ENCODE measurements around the gene WASHC2A. TPM values are rescaled to one million over a fixed set of nuclear protein-coding genes. Genes with fewer than 3 reads are reported as not detected.
"Not testable (repeated sequence)": the region's sequence is repeated elsewhere in the genome, so short reads cannot be mapped to it uniquely, and the experiment has no call there.

The WASHC2A gene, protein sequence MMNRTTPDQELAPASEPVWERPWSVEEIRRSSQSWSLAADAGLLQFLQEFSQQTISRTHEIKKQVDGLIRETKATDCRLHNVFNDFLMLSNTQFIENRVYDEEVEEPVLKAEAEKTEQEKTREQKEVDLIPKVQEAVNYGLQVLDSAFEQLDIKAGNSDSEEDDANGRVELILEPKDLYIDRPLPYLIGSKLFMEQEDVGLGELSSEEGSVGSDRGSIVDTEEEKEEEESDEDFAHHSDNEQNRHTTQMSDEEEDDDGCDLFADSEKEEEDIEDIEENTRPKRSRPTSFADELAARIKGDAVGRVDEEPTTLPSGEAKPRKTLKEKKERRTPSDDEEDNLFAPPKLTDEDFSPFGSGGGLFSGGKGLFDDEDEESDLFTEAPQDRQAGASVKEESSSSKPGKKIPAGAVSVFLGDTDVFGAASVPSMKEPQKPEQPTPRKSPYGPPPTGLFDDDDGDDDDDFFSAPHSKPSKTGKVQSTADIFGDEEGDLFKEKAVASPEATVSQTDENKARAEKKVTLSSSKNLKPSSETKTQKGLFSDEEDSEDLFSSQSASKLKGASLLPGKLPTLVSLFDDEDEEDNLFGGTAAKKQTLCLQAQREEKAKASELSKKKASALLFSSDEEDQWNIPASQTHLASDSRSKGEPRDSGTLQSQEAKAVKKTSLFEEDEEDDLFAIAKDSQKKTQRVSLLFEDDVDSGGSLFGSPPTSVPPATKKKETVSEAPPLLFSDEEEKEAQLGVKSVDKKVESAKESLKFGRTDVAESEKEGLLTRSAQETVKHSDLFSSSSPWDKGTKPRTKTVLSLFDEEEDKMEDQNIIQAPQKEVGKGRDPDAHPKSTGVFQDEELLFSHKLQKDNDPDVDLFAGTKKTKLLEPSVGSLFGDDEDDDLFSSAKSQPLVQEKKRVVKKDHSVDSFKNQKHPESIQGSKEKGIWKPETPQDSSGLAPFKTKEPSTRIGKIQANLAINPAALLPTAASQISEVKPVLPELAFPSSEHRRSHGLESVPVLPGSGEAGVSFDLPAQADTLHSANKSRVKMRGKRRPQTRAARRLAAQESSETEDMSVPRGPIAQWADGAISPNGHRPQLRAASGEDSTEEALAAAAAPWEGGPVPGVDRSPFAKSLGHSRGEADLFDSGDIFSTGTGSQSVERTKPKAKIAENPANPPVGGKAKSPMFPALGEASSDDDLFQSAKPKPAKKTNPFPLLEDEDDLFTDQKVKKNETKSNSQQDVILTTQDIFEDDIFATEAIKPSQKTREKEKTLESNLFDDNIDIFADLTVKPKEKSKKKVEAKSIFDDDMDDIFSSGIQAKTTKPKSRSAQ (N-terminal part only)
- total RNA-seq (28.6 TPM), polyA plus RNA-seq (32.2 TPM)
- long read RNA-seq, donor 1, partial matches to known transcripts = 0 of 1 reads
- long read RNA-seq, donor 1, other reads (novel, unspliced or antisense) = 0 of 1 reads
- long read RNA-seq, donor 2 = 0 reads
- long read RNA-seq, donor 3, full-length matches to known transcripts = 3 of 3 reads
- long read RNA-seq, donor 3, partial matches to known transcripts = 0 of 3 reads
- long read RNA-seq, donor 3, other reads (novel, unspliced or antisense) = 0 of 3 reads
- long read RNA-seq, donor 4 = 0 reads
- long read RNA-seq, donor 5, full-length matches to known transcripts = 1 of 1 reads
- long read RNA-seq, donor 5, partial matches to known transcripts = 0 of 1 reads
- long read RNA-seq, donor 5, other reads (novel, unspliced or antisense) = 0 of 1 reads
- long read RNA-seq, donor 6, full-length matches to known transcripts = 1 of 1 reads
- long read RNA-seq, donor 6, partial matches to known transcripts = 0 of 1 reads
- long read RNA-seq, donor 6, other reads (novel, unspliced or antisense) = 0 of 1 reads
- long read RNA-seq, donor 7, full-length matches to known transcripts = 3 of 14 reads
- long read RNA-seq, donor 7, partial matches to known transcripts = 11 of 14 reads
- long read RNA-seq, donor 7, other reads (novel, unspliced or antisense) = 0 of 14 reads
- long read RNA-seq, donor 8, full-length matches to known transcripts = 1 of 1 reads
- long read RNA-seq, donor 8, partial matches to known transcripts = 0 of 1 reads
- long read RNA-seq, donor 8, other reads (novel, unspliced or antisense) = 0 of 1 reads
- long read RNA-seq, donor 9, full-length matches to known transcripts = 1 of 1 reads
- long read RNA-seq, donor 9, partial matches to known transcripts = 0 of 1 reads
- long read RNA-seq, donor 9, other reads (novel, unspliced or antisense) = 0 of 1 reads
- long read RNA-seq, donor 10 = 0 reads

DNA sequence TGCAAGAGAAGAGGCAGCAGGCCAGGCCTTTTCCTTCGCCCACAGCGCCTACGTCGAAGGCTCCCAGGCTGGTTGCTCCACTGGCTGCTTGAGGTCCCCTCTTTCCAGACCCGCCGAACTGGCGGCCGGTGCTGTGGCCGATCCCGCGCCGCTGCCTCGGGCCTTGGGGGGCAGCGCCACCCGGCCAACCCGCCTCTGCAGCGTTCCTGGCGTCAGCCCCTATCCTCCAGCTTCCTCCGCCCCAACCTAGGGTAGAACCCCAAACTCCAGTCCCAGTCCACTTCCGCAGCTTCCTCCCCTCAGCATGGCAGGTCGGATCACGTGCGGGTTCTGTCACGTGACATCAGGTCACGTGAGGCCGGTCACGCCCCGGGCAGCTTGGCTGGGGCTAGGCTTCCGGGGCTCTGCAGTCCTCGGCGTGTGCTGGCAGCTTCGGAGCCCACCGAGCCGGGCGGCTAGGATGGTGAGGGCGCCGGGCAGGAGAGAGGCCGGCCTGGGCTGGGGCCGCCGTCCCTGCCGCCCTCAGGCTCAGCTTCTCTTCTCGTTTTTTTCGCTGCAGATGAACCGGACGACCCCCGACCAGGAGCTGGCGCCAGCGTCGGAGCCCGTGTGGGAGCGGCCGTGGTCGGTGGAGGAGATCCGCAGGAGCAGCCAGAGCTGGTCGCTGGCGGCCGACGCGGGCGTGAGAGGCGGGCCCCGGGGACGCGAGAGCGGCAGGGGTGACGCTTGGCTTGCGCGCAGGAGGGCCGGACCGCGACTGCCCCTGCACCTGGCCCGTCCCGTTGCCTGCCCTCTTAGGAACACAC is at the start of gene WASHC2A:
TSS of gene WASHC2A (plus strand) at position 409 of the 806 bp plus-strand sequence. CDS start at position 461, 52 bp downstream.
- WGBS = under 1% methylated on average over 57 of the region's 73 CpGs
- H3K36me3 ChIP-seq (ENCODE audit: control insufficient read depth in 2 of 2, insufficient read depth in 2 of 2, low read length in 1 of 2); H3K4me1 ChIP-seq (ENCODE audit: control insufficient read depth in 2 of 2, insufficient read depth in 2 of 2, low read length in 2 of 2); H3K27me3 ChIP-seq (ENCODE audit: control insufficient read depth in 2 of 2, insufficient read depth in 1 of 2, low read length in 1 of 2); H3K9me3 ChIP-seq (ENCODE audit: control insufficient read depth in 2 of 2, insufficient read depth in 1 of 2, low read length in 1 of 2): not testable (repeated sequence)
- peak within 1 kb of the TSS; percentile 37 to 70 for H3K27ac ChIP-seq (ENCODE audit: low read depth in 1 of 2, low read length in 1 of 2)
- peak within 1 kb of the TSS; percentile 53 to 62 for H3K4me3 ChIP-seq (ENCODE audit: low read length in 2 of 2)
- DNase-seq (ENCODE audit: low read depth in 6 of 9, low spot score in 9 of 9) = peak; percentile 43 to 84 (median 61)

DNA sequence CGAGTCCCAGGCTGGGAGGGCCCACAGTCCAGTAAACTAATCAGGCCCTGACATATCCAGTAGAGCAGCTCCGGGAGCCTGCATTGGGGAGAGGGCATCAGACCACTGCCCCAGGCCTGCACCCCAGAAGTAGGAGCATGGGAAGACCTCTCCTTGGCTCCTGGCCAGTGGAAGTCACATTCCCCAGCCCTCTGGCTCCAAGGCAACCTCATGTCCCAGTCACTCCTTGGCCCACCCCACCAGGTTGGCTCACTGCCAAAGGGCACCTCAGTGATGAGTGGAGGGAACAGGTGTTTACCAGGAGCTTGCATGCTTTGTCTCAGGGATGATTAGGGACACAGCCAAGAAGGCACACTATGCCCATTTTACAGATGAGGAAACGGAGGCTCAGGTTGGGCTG is 48.5 kb upstream of the WASHC2A start:
- WGBS = 95% methylated on average over 3 of the region's 3 CpGs
- H3K27ac ChIP-seq (ENCODE audit: low read depth in 1 of 2, low read length in 1 of 2); H3K9me3 ChIP-seq (ENCODE audit: control insufficient read depth in 2 of 2, insufficient read depth in 1 of 2, low read length in 1 of 2); H3K36me3 ChIP-seq (ENCODE audit: control insufficient read depth in 2 of 2, insufficient read depth in 2 of 2, low read length in 1 of 2); H3K4me1 ChIP-seq (ENCODE audit: control insufficient read depth in 2 of 2, insufficient read depth in 2 of 2, low read length in 2 of 2); H3K4me3 ChIP-seq (ENCODE audit: low read length in 2 of 2); DNase-seq (ENCODE audit: low read depth in 6 of 9, low spot score in 9 of 9); H3K27me3 ChIP-seq (ENCODE audit: control insufficient read depth in 2 of 2, insufficient read depth in 1 of 2, low read length in 1 of 2): not testable (repeated sequence)

DNA sequence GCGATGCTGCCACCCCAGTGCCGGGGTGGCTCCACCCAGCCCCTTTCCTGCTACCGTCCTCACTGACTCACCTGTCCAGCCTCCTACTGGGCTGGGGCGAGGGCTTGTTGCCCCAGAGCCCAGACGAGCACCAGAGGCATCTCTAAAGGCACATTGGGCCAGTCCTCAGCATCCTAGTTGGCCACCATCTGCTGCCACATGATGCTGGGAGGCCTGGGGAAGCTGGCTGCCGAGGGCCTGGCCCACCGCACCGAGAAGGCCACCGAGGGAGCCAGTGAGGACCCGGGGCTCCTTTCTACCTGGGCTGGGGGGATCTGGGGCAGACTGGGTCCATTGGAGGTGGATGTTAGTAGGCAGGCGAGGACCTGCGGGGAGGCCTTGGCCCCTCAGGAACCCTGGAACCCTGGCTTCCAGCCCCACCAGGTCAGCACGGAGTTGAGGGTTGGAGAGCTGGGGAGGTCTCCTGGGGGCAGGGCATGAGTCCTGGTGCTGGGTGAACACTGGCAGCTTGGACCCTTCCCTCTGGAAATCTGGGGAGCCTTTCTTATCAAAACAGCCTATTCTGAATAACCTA is 47.2 kb upstream of the WASHC2A start:
- H3K27ac ChIP-seq (ENCODE audit: low read depth in 1 of 2, low read length in 1 of 2); DNase-seq (ENCODE audit: low read depth in 6 of 9, low spot score in 9 of 9); H3K4me3 ChIP-seq (ENCODE audit: low read length in 2 of 2); H3K36me3 ChIP-seq (ENCODE audit: control insufficient read depth in 2 of 2, insufficient read depth in 2 of 2, low read length in 1 of 2); H3K4me1 ChIP-seq (ENCODE audit: control insufficient read depth in 2 of 2, insufficient read depth in 2 of 2, low read length in 2 of 2); H3K9me3 ChIP-seq (ENCODE audit: control insufficient read depth in 2 of 2, insufficient read depth in 1 of 2, low read length in 1 of 2): not testable (repeated sequence)
- H3K27me3 ChIP-seq (ENCODE audit: control insufficient read depth in 2 of 2, insufficient read depth in 1 of 2, low read length in 1 of 2) = peaks cover 2 to 17% of the 10 kb centered on the region in 2 donors
- 96% methylated on average over 13 of the region's 13 CpGs for WGBS

DNA sequence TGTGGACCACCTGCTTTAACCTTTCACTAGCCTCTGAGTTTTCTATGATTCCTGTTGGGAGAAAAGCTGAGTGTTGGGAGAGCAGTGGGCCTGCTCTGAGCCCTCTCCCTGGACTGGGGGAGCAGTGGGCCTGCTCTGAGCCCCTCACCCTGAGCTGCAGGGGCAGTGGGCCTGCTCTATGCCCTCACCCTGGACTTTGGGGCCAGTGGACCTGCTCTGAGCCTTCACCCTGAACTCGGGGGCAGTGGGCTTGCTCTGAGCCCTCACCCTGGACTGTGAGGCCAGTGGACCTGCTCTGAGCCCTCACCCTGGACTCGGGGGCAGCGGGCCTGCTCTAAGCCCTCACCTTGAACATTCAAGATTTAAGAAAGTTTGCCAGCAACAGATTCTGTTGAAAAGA is 46.1 kb upstream of the WASHC2A start:
- Histone ChIP-seq H3K27me3 (ENCODE audit: control insufficient read depth in 2 of 2, insufficient read depth in 1 of 2, low read length in 1 of 2) (peaks cover 3 to 20% of the 10 kb centered on the region in 2 donors), H3K9me3 (ENCODE audit: control insufficient read depth in 2 of 2, insufficient read depth in 1 of 2, low read length in 1 of 2) (peaks cover 0 to 1% of the 10 kb centered on the region in 2 donors), H3K4me3 (ENCODE audit: low read length in 2 of 2) (no peak overlapping the region), H3K4me1 (ENCODE audit: control insufficient read depth in 2 of 2, insufficient read depth in 2 of 2, low read length in 2 of 2) (no peaks in the 10 kb centered on the region), H3K36me3 (ENCODE audit: control insufficient read depth in 2 of 2, insufficient read depth in 2 of 2, low read length in 1 of 2) (no peaks in the 10 kb centered on the region), H3K27ac (ENCODE audit: low read depth in 1 of 2, low read length in 1 of 2) (no peak overlapping the region)
- no peak for DNase-seq (ENCODE audit: low read depth in 6 of 9, low spot score in 9 of 9)
- 96% methylated on average over 3 of the region's 3 CpGs for WGBS

DNA sequence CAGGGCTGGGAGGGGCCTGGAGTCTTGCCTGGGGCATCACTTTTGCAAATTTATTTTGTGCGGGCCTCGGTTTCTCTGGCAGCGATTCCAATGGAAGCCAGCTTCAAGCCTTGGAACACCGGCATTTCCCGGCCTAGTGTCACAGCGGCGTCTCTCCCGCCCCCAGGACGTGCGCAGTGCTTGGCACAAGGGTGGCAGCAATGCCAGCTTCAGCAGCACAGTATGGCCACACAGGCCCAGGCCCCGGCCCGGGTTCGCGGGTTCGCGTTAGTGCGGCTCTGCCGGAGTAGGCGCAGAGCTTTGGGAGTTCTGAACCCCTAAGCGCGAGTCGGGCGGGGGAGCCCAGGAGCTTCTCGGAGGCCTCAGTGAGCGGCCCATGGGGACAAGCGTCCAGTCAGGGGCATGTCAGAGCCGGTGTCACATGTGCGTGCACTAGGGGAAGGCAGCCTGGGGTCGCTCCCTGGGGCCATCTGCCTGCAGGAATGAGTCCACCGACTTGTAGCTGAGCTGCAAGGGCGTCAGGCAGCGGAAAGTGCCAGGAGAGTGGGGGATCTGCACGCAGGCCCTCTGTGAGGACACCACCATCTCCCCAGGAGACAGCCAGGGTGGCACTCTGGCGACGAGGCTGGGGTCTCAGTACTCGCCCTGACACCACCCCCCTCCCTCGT is 42.9 kb upstream of the WASHC2A start:
- not testable (repeated sequence) for H3K36me3 ChIP-seq (ENCODE audit: control insufficient read depth in 2 of 2, insufficient read depth in 2 of 2, low read length in 1 of 2); H3K4me3 ChIP-seq (ENCODE audit: low read length in 2 of 2); DNase-seq (ENCODE audit: low read depth in 6 of 9, low spot score in 9 of 9); H3K27ac ChIP-seq (ENCODE audit: low read depth in 1 of 2, low read length in 1 of 2); H3K9me3 ChIP-seq (ENCODE audit: control insufficient read depth in 2 of 2, insufficient read depth in 1 of 2, low read length in 1 of 2); H3K4me1 ChIP-seq (ENCODE audit: control insufficient read depth in 2 of 2, insufficient read depth in 2 of 2, low read length in 2 of 2)
- H3K27me3 ChIP-seq (ENCODE audit: control insufficient read depth in 2 of 2, insufficient read depth in 1 of 2, low read length in 1 of 2) = peaks cover 3 to 20% of the 10 kb centered on the region in 2 donors
- 51% methylated on average over 30 of the region's 37 CpGs for WGBS

DNA sequence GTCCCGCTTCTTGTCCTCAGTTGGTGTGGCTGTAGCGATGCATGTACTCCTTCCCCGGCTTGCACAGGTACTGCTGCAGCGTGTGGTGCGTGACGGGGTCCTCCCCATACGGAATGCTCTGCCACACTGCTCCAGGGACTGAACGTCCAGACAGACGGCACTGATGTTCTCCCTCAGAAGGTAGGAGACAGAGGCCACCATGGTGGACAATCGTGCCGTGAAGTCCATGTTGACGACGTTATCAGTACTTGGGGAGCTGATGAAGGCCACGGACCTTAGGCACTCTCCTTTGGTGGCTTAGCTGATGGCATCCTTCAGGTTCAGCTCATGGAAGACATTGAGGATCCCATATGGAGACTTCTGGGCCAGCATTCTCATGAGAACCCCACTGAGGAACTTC is 42.1 kb upstream of the WASHC2A start:
- 95% methylated on average over 14 of the region's 14 CpGs for WGBS
- Histone ChIP-seq H3K27ac (ENCODE audit: low read depth in 1 of 2, low read length in 1 of 2) (no peak overlapping the region), H3K4me3 (ENCODE audit: low read length in 2 of 2) (no peak overlapping the region), H3K4me1 (ENCODE audit: control insufficient read depth in 2 of 2, insufficient read depth in 2 of 2, low read length in 2 of 2) (no peaks in the 10 kb centered on the region), H3K9me3 (ENCODE audit: control insufficient read depth in 2 of 2, insufficient read depth in 1 of 2, low read length in 1 of 2) (peaks cover 0 to 1% of the 10 kb centered on the region in 2 donors), H3K27me3 (ENCODE audit: control insufficient read depth in 2 of 2, insufficient read depth in 1 of 2, low read length in 1 of 2) (peaks cover 3 to 20% of the 10 kb centered on the region in 2 donors), H3K36me3 (ENCODE audit: control insufficient read depth in 2 of 2, insufficient read depth in 2 of 2, low read length in 1 of 2) (no peaks in the 10 kb centered on the region)
- no peak for DNase-seq (ENCODE audit: low read depth in 6 of 9, low spot score in 9 of 9)

DNA sequence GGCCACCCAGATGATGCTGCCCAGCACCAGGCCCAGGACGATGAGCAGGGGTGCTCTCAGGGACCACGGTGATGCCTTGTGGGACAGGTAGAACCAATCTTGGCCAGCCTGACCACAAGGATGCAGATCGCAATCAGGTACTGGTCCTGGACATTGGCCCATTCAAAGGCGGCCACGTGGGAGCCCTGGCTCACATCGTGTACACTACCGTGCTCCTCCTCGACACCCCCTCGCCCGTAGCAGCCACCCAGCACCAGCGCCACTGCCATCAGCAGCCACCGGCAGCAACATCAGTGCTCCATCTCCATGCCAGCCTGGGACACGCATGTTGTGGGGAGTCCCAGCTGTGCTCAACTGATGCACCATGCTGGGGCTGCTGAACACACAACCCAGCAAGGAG is 40.6 kb upstream of the WASHC2A start:
- WGBS = 95% methylated on average over 13 of the region's 13 CpGs
- H3K4me1 ChIP-seq (ENCODE audit: control insufficient read depth in 2 of 2, insufficient read depth in 2 of 2, low read length in 2 of 2) = no peaks in the 10 kb centered on the region
- H3K4me3 ChIP-seq (ENCODE audit: low read length in 2 of 2) = no peak overlapping the region
- no peak overlapping the region for H3K27ac ChIP-seq (ENCODE audit: low read depth in 1 of 2, low read length in 1 of 2)
- no peak for DNase-seq (ENCODE audit: low read depth in 6 of 9, low spot score in 9 of 9)
- H3K27me3 ChIP-seq (ENCODE audit: control insufficient read depth in 2 of 2, insufficient read depth in 1 of 2, low read length in 1 of 2) = peaks cover 3 to 18% of the 10 kb centered on the region in 2 donors
- H3K9me3 ChIP-seq (ENCODE audit: control insufficient read depth in 2 of 2, insufficient read depth in 1 of 2, low read length in 1 of 2) = peaks cover 0 to 1% of the 10 kb centered on the region in 2 donors
- no peaks in the 10 kb centered on the region for H3K36me3 ChIP-seq (ENCODE audit: control insufficient read depth in 2 of 2, insufficient read depth in 2 of 2, low read length in 1 of 2)
